ENCODE data around the gene DNAJC10. TPM values are rescaled to one million over a fixed set of nuclear protein-coding genes. Genes with fewer than 3 reads are reported as not detected.

DNAJC10 gene
- total and polyA plus RNA-seq, 2 of the 4 experiments (the other 2 are of a cell fraction), result 34.6 to 53.2 TPM

DNA sequence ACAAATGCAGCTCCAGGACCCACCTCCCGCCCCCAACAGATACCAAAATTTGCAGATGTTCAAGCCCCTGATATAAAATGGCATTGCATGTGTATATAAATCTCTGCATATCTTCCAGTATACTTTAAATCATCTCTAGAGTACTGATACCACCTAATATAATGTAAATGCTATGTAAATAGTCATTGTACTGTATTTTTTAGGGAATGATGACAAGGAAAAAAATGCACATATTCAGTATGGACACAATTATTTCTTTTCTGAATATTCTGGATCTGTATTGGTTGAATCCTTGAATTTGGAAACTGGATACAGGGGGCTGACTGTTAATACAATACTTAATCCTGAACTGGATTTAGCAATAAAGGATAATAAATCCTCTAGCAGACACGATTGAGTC lies 82.7 kb downstream of the DNAJC10 start:
- Histone ChIP-seq H3K36me3 (ENCODE audit: control insufficient read depth, insufficient read depth, low read length) (no peaks in the 10 kb centered on the region), H3K14ac (replicated peaks; ENCODE audit: low read depth, low read length) (no peak overlapping the region), H4K5ac (ENCODE audit: low read depth, low read length) (no peak overlapping the region), H4K91ac (ENCODE audit: insufficient read depth, low read depth, low read length) (no peak overlapping the region), H2AFZ (replicated peaks; ENCODE audit: low read length, poor library complexity) (no peak overlapping the region), H3K27ac (ENCODE audit: insufficient read depth, low read length) (no peak overlapping the region), H3K79me1 (ENCODE audit: low read depth in 1 of 2, low read length in 2 of 2) (no peaks in the 10 kb centered on the region), H3K23ac (ENCODE audit: low read depth, low read length) (no peak overlapping the region), H3K4me1 (ENCODE audit: control insufficient read depth, insufficient read depth, low read length) (no peaks in the 10 kb centered on the region), H3K18ac (ENCODE audit: low read depth, low read length) (no peak overlapping the region), H3K27me3 (ENCODE audit: control insufficient read depth, insufficient read depth, low read length) (peaks cover 4% of the 10 kb centered on the region), H4K8ac (ENCODE audit: low read depth in 2 of 2, low read length in 2 of 2) (no peak overlapping the region), H3K4me2 (ENCODE audit: low read depth, low read length) (no peak overlapping the region), H2BK15ac (ENCODE audit: low read depth, low read length) (no peak overlapping the region), H2AK5ac (ENCODE audit: low read depth, low read length) (no peak overlapping the region), H4K20me1 (ENCODE audit: insufficient read depth, low read length) (no peaks in the 10 kb centered on the region), H3K56ac (ENCODE audit: extremely low read depth, insufficient read depth, low read length) (no peak overlapping the region), H2AK9ac (replicated peaks; ENCODE audit: low read depth, low read length, poor library complexity) (no peak overlapping the region), H2BK120ac (ENCODE audit: low read depth, low read length) (no peak overlapping the region), H3K4ac (ENCODE audit: low read depth, low read length) (no peak overlapping the region), H3K4me3 (ENCODE audit: insufficient read depth, low read depth, low read length) (no peak overlapping the region), H2BK20ac (ENCODE audit: low read depth, low read length) (no peak overlapping the region), H2BK5ac (ENCODE audit: low read depth, low read length, poor library complexity, severe bottlenecking) (no peak overlapping the region), H3K9ac (ENCODE audit: low read depth, low read length) (no peak overlapping the region), H3K9me3 (ENCODE audit: control insufficient read depth, insufficient read depth, low read length) (no peaks in the 10 kb centered on the region), H3K9me1 (ENCODE audit: insufficient read depth, low read length) (no peaks in the 10 kb centered on the region)
- DNase-seq (no peak), ATAC-seq (ENCODE audit: low read depth) (no peak)
- intact Hi-C loops (cut with micrococcal nuclease), result no loop called here
- in situ Hi-C loops (cut with MboI; ENCODE audit: low sequenced_read_pairs), result no loop called here
- POLR2A ChIA-PET (ENCODE audit: unreplicated experiment), result no interaction called here
- TF ChIP-seq CEBPB (IDR thresholded peaks at IDR 0.05; ENCODE audit: low read depth, low read length), result no peak
- TF ChIP-seq SMC3 (IDR thresholded peaks at IDR 0.05; ENCODE audit: low read depth, low read length), result no peak
- TF ChIP-seq, protein P1, sequence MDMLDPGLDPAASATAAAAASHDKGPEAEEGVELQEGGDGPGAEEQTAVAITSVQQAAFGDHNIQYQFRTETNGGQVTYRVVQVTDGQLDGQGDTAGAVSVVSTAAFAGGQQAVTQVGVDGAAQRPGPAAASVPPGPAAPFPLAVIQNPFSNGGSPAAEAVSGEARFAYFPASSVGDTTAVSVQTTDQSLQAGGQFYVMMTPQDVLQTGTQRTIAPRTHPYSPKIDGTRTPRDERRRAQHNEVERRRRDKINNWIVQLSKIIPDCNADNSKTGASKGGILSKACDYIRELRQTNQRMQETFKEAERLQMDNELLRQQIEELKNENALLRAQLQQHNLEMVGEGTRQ (IDR thresholded peaks at IDR 0.05; ENCODE audit: low read depth, low read length), result no peak
- no peak for TF ChIP-seq MXI1 (IDR thresholded peaks at IDR 0.05; ENCODE audit: borderline replicate concordance, low read depth, low read length)
- no peak for TF ChIP-seq POLR2A (IDR thresholded peaks at IDR 0.05; ENCODE audit: low read depth, low read length)
- TF ChIP-seq, protein P2, sequence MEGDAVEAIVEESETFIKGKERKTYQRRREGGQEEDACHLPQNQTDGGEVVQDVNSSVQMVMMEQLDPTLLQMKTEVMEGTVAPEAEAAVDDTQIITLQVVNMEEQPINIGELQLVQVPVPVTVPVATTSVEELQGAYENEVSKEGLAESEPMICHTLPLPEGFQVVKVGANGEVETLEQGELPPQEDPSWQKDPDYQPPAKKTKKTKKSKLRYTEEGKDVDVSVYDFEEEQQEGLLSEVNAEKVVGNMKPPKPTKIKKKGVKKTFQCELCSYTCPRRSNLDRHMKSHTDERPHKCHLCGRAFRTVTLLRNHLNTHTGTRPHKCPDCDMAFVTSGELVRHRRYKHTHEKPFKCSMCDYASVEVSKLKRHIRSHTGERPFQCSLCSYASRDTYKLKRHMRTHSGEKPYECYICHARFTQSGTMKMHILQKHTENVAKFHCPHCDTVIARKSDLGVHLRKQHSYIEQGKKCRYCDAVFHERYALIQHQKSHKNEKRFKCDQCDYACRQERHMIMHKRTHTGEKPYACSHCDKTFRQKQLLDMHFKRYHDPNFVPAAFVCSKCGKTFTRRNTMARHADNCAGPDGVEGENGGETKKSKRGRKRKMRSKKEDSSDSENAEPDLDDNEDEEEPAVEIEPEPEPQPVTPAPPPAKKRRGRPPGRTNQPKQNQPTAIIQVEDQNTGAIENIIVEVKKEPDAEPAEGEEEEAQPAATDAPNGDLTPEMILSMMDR (conservative IDR thresholded peaks at IDR 0.05; ENCODE audit: low read depth, low read length), result no peak
- no peak for TF ChIP-seq FOS (IDR thresholded peaks at IDR 0.05; ENCODE audit: low read depth, low read length)
- no peak for TF ChIP-seq RAD21 (IDR thresholded peaks at IDR 0.05; ENCODE audit: low read length)
- no peak for TF ChIP-seq BHLHE40 (IDR thresholded peaks at IDR 0.05; ENCODE audit: low read depth, low read length)
- TF ChIP-seq, protein P3, sequence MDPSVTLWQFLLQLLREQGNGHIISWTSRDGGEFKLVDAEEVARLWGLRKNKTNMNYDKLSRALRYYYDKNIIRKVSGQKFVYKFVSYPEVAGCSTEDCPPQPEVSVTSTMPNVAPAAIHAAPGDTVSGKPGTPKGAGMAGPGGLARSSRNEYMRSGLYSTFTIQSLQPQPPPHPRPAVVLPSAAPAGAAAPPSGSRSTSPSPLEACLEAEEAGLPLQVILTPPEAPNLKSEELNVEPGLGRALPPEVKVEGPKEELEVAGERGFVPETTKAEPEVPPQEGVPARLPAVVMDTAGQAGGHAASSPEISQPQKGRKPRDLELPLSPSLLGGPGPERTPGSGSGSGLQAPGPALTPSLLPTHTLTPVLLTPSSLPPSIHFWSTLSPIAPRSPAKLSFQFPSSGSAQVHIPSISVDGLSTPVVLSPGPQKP (IDR thresholded peaks at IDR 0.05; ENCODE audit: borderline replicate concordance, low read depth, low read length), result no peak
- TF ChIP-seq MAZ (IDR thresholded peaks at IDR 0.05; ENCODE audit: borderline replicate concordance, low read depth, low read length), result no peak
- no peak for TF ChIP-seq MAFK (IDR thresholded peaks at IDR 0.05; ENCODE audit: low read depth, low read length)
- TF ChIP-seq CHD1 (IDR thresholded peaks at IDR 0.05; ENCODE audit: low read depth, low read length), result no peak
- no peak for TF ChIP-seq RCOR1 (IDR thresholded peaks at IDR 0.05; ENCODE audit: insufficient replicate concordance, low read length)
- no peak for TF ChIP-seq NFE2L2 (IDR thresholded peaks at IDR 0.05; ENCODE audit: low read depth, low read length)
- TF ChIP-seq RFX5 (IDR thresholded peaks at IDR 0.05; ENCODE audit: low read depth, low read length), result no peak
- no CpG with 5 or more reads among the region's 2 CpGs for WGBS, 2 experiments (ENCODE audit: extremely low coverage in 2 of 2, insufficient read length in 1 of 2)
- CTCF ChIA-PET, result no interaction called here
- no TSS peak for BruUV-seq (replicated peaks)
- dilution Hi-C loops (cut with HindIII; ENCODE audit: low sequenced_read_pairs, unreplicated experiment), result no loop called here
